HepG2 (cell line): ENCODE measurements around the gene CST2. TPM values are rescaled to one million over a fixed set of nuclear protein-coding genes. Genes with fewer than 3 reads are reported as not detected.
"Not testable (repeated sequence)": the region's sequence is repeated elsewhere in the genome, so short reads cannot be mapped to it uniquely, and the experiment has no call there.

Source experiments
- ATAC-seq: fragments of 200-7000 bp; cut with Tn5 transposase; 3 replicates; pipeline ENCODE4 v1.9.1; 2020; ENCODE audit warnings: mild to moderate bottlenecking, moderate library complexity
- BruUV-seq: library from RNA; stranded (reverse); fragments of 400-500 nt; replicated peaks from 2 replicates; lab custom pipeline; 2021; lab: Mats Ljungman, UMichigan
- CTCF ChIA-PET: fragments of 300-600 bp; formaldehyde crosslinking; extraction: SDS; loops from one replicate; lab custom pipeline; 2021; ENCODE audit warnings: low total read pairs, inconsistent platforms, low intra/inter-chr PET ratio; lab: Yijun Ruan, JAX
- POLR2A ChIA-PET: fragments of 350-600 bp; sonication (Branson Sonifier 250); formaldehyde crosslinking; loops from one replicate; lab custom pipeline; 2020; ENCODE audit warnings: antibody characterized with exemption, inconsistent platforms; lab: Yijun Ruan, JAX
- DNase-seq: peaks from one replicate; pipeline ENCODE4 v3.0.0-alpha.2; 2015; ENCODE audit warnings: low spot score
- FAIRE-seq: peaks from 3 replicates; lab custom pipeline; 2011; peaks lifted over from hg19 to GRCh38; lab: Jason Lieb, UNC
- H2AFZ ChIP-seq: one replicate; pipeline ENCODE4 v1.6.1; 2011; ENCODE audit warnings: low read length, inconsistent platforms
- H3K27ac ChIP-seq: fragments of 300-600 bp; 3 replicates; pipeline ENCODE4 v1.8.0; 2011; ENCODE audit warnings: mixed run types, mild to moderate bottlenecking, mixed read lengths, low read length, inconsistent platforms; ENCODE audit not compliant: insufficient read depth; ENCODE audit errors: extremely low read length
- H3K27me3 ChIP-seq, 2 experiments: fragments of 200-600 bp in 1 of 2; 2 replicates in 1 of 2; 3 replicates in 1 of 2; pipeline versions ENCODE4 v1.6.0 to v1.8.0; 2011; ENCODE audit warnings: low read length in 2 of 2, mild to moderate bottlenecking in 2 of 2, moderate library complexity in 2 of 2, inconsistent platforms in 1 of 2; ENCODE audit not compliant: insufficient read depth in 2 of 2, control insufficient read depth in 1 of 2
- H3K36me3 ChIP-seq, 2 experiments: fragments of 200-600 bp in 1 of 2; replicated peaks in 1 of 2; 2 replicates in 1 of 2; 3 replicates in 1 of 2; pipeline versions ENCODE4 v1.5.1 to v1.8.0; 2011; ENCODE audit warnings: low read length in 2 of 2, inconsistent platforms in 1 of 2; ENCODE audit not compliant: insufficient read depth in 2 of 2, control insufficient read depth in 1 of 2
- H3K4me1 ChIP-seq: 2 replicates; pipeline ENCODE4 v1.5.1; 2012; ENCODE audit warnings: low read length, inconsistent platforms; ENCODE audit not compliant: insufficient read depth
- H3K4me2 ChIP-seq: 2 replicates; pipeline ENCODE4 v1.6.0; 2011; ENCODE audit warnings: low read depth, low read length, inconsistent platforms
- H3K4me3 ChIP-seq, 3 experiments: fragments of 200-600 bp in 1 of 3; sonication (generic), shearing (Covaris generic) in 1 of 3; replicated peaks in 1 of 3; 2 replicates each; pipeline ENCODE4 v1.5.1; 2011 to 2016; ENCODE audit warnings: low read length in 3 of 3, inconsistent platforms in 2 of 3, low read depth in 2 of 3, mild to moderate bottlenecking in 2 of 3, control low read depth in 1 of 3, mixed read lengths in 1 of 3; ENCODE audit not compliant: insufficient read depth in 1 of 3
- H3K79me2 ChIP-seq: one replicate; pipeline ENCODE4 v1.6.1; 2011; ENCODE audit warnings: low read length, inconsistent platforms; ENCODE audit not compliant: insufficient read depth
- H3K9ac ChIP-seq: 2 replicates; pipeline ENCODE4 v1.6.0; 2011; ENCODE audit warnings: mild to moderate bottlenecking, low read depth, low read length, inconsistent platforms; ENCODE audit not compliant: insufficient read depth
- H3K9me3 ChIP-seq: 2 replicates; pipeline ENCODE4 v1.5.1; 2012; ENCODE audit warnings: mild to moderate bottlenecking, low read length
- H4K20me1 ChIP-seq: 2 replicates; pipeline ENCODE4 v1.6.0; 2011; ENCODE audit warnings: inconsistent platforms, mild to moderate bottlenecking, low read length, moderate library complexity; ENCODE audit not compliant: insufficient read depth
- MAFF ChIP-seq: IDR thresholded peaks from 2 replicates; pipeline ENCODE4 v1.6.1; 2011; ENCODE audit warnings: low read depth, low read length, improper control_type of control experiment
- MAFK ChIP-seq, 2 experiments: IDR thresholded peaks in 1 of 2; conservative IDR thresholded peaks in 1 of 2; 2 replicates each; pipeline ENCODE4 v1.6.1; 2011; ENCODE audit warnings: improper control_type of control experiment in 2 of 2, low read length in 2 of 2
- SMAD9 ChIP-seq: sonication (generic); formaldehyde crosslinking; IDR thresholded peaks from 2 replicates; pipeline ENCODE4 v1.5.1; 2020; ENCODE audit warnings: mild to moderate bottlenecking, missing genetic modification reagents
- STAT6 ChIP-seq: sonication (generic); formaldehyde crosslinking; IDR thresholded peaks from 2 replicates; pipeline ENCODE4 v1.4.0; 2020; ENCODE audit warnings: missing genetic modification reagents, mild to moderate bottlenecking, borderline replicate concordance
- TBX3 ChIP-seq: fragments of 450-650 bp; IDR thresholded peaks from 2 replicates; pipeline ENCODE4 v1.6.1; 2017; ENCODE audit warnings: antibody characterized with exemption, mild to moderate bottlenecking, inconsistent platforms, borderline replicate concordance
- WGBS: methylation state at CpG from one replicate; pipeline ENCODE4 v1.1.6; 2017; ENCODE audit warnings: low lambda C conversion rate; 5-methylcytosine and 5-hydroxymethylcytosine counted together
- in situ Hi-C: cut with HindIII; loops from 2 replicates; pipeline ENCODE4 v1.10.0; 2017; ENCODE audit warnings: low pct_unique_long_range_greater_than_20kb; ENCODE audit not compliant: extremely low pct_ligation_motif_present
- intact Hi-C: fragments of 100-400 bp; cut with micrococcal nuclease; formaldehyde crosslinking; loops from one replicate; pipeline ENCODE4 v1.10.0; 2022; ENCODE audit not compliant: unreplicated experiment
- polyA plus RNA-seq, 8 experiments: library from polyadenylated mRNA; depleted of rRNA in 3 of 8; stranded (reverse) in 7 of 8; unstranded in 1 of 8; fragments of >200 nt; fragmentation: Illumina TruSeq in 4 of 8; extraction: Trizol in 4 of 8; gene quantifications; 2 replicates each; pipeline versions ENCODE4 v1.2.1 to v1.2.3, GENCODE V29; 2011 to 2016; ENCODE audit warnings: low read depth in 4 of 8, missing spikeins in 1 of 8, mixed read lengths in 1 of 8; ENCODE audit not compliant: insufficient read depth in 1 of 8
- total RNA-seq, 5 experiments: library from RNA; depleted of rRNA; stranded (reverse); fragments of >200 nt; fragmentation: Illumina TruSeq; extraction: Trizol; gene quantifications; 2 replicates each; pipeline ENCODE4 v1.2.3, GENCODE V29; 2016; ENCODE audit warnings: low read depth in 1 of 5

The CST2 gene
- total and polyA plus RNA-seq, 2 of the 13 experiments (the other 11 are each of a cell fraction or from before 2014, with no cell fraction given) = not detected

- H3K4me3 ChIP-seq = no peak overlapping the region
- H4K20me1 ChIP-seq = no peaks in the 10 kb centered on the region
- WGBS = 38% methylated on average over 5 of the region's 5 CpGs
- no peaks in the 10 kb centered on the region for H3K9me3 ChIP-seq
- TF ChIP-seq STAT6 (CRISPR knock-in tag) = no peak
- TF ChIP-seq, all 625 proteins: peak for 0
- no peak for DNase-seq
- H3K27ac ChIP-seq = no peak overlapping the region
- H2AFZ ChIP-seq = no peak overlapping the region
- FAIRE-seq = no peak
- H3K4me2 ChIP-seq = no peak overlapping the region
- H3K9ac ChIP-seq = no peak overlapping the region
- in situ Hi-C loops (no loop called here), intact Hi-C loops (no loop called here)
- ATAC-seq = no peak
- no peaks in the 10 kb centered on the region for H3K4me1 ChIP-seq
- H3K79me2 ChIP-seq = no peaks in the 10 kb centered on the region
- H3K36me3 ChIP-seq = no peaks in the 10 kb centered on the region
- no TSS peak for BruUV-seq
- H3K27me3 ChIP-seq = no peaks in the 10 kb centered on the region; a peak in 2 of 5 replicates
- POLR2A ChIA-PET = no interaction called here
- CTCF ChIA-PET = no interaction called here
These were observed 41.8 kb upstream of the CST2 start for GRCh38 chr20:23868321-23868720.

GRCh38 chr20:23867152-23867776, 40.7 kb upstream of the CST2 start:
- Histone ChIP-seq H4K20me1 (no peaks in the 10 kb centered on the region), H2AFZ (no peak overlapping the region), H3K36me3 (no peaks in the 10 kb centered on the region), H3K9me3 (no peaks in the 10 kb centered on the region), H3K27me3 (no peaks in the 10 kb centered on the region; a peak in 2 of 5 replicates), H3K79me2 (no peaks in the 10 kb centered on the region), H3K4me1 (no peaks in the 10 kb centered on the region), H3K4me3 (no peak overlapping the region), H3K27ac (no peak overlapping the region), H3K9ac (no peak overlapping the region), H3K4me2 (no peak overlapping the region)
- WGBS = 12% methylated on average over 9 of the region's 9 CpGs
- ChIA-PET CTCF (no interaction called here), POLR2A (no interaction called here)
- intact Hi-C loops (no loop called here), in situ Hi-C loops (no loop called here)
- DNase-seq (no peak), ATAC-seq (no peak), FAIRE-seq (no peak)
- no peak for TF ChIP-seq TBX3
- peak; percentile 51 for TF ChIP-seq MAFF
- TF ChIP-seq SMAD9 = no peak
- TF ChIP-seq MAFK (conservative IDR thresholded peaks at IDR 0.05 in 1 of 2, IDR thresholded peaks at IDR 0.05 in 1 of 2; ENCODE audit: low read length in 2 of 2) = peak; percentile 42 to 76
- BruUV-seq = no TSS peak

- BruUV-seq, CTCF ChIA-PET, H3K4me1 ChIP-seq, H3K4me2 ChIP-seq, POLR2A ChIA-PET, H2AFZ ChIP-seq, FAIRE-seq, H3K79me2 ChIP-seq, intact Hi-C loops, H3K27me3 ChIP-seq, in situ Hi-C loops, ATAC-seq, H3K36me3 ChIP-seq, H3K9ac ChIP-seq, H3K9me3 ChIP-seq, DNase-seq, H3K27ac ChIP-seq, H4K20me1 ChIP-seq, H3K4me3 ChIP-seq: not testable (repeated sequence)
- WGBS = 39% methylated on average over 10 of the region's 10 CpGs
These were observed 34.2 kb upstream of the CST2 start for GRCh38 chr20:23860771-23861170.
